ENCODE data around the gene FXYD5.

GRCh38 chr19:35168196-35168595, 13.7 kb downstream of the FXYD5 start:
- no peak for TF ChIP-seq POLR2AphosphoS5 (IDR thresholded peaks at IDR 0.05; ENCODE audit: low read depth, low read length)
- TF ChIP-seq TAF1 (IDR thresholded peaks at IDR 0.05; ENCODE audit: borderline replicate concordance, insufficient read depth, low read length): no peak
- no peak for TF ChIP-seq SIN3A (IDR thresholded peaks at IDR 0.05; ENCODE audit: borderline replicate concordance, insufficient read depth, low read length)
- TF ChIP-seq FOXP2 (optimal IDR thresholded peaks at IDR 0.05; ENCODE audit: borderline replicate concordance, extremely low read depth, extremely low read length, insufficient read depth): no peak
- TF ChIP-seq REST (IDR thresholded peaks at IDR 0.05; ENCODE audit: insufficient read depth in 1 of 2, low read depth in 2 of 2, low read length in 2 of 2): no peak

All from PFSK-1 (cell line).